ENCODE results near the gene OLFM4. TPM values are rescaled to one million over a fixed set of nuclear protein-coding genes. Genes with fewer than 3 reads are reported as not detected.

The OLFM4 gene
- total RNA-seq, 4 donors from 2014 or later = 1.9 TPM; not detected in 3

DNA sequence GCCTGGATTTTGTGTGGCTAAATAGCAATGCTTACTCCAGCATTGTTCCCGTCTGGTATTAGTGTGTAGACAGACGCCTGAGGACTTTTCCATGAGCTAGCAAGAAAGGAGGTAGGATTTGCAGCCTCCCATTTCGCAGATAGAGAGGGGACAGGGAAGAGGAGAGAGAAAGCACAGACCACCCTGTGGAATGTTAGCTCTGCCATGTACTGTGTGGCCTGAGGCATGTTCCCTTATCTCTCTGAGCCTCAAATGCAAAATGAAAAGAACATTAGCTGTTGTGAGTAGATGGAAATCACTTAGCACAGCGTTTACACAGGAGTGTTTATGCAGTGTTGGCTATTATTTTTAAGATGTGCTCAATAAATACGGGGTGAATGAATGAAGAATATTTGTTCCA lies 45.5 kb downstream of the OLFM4 start:
- no peak for TF ChIP-seq POLR2A (IDR thresholded peaks at IDR 0.05)
- TF ChIP-seq, protein P1, sequence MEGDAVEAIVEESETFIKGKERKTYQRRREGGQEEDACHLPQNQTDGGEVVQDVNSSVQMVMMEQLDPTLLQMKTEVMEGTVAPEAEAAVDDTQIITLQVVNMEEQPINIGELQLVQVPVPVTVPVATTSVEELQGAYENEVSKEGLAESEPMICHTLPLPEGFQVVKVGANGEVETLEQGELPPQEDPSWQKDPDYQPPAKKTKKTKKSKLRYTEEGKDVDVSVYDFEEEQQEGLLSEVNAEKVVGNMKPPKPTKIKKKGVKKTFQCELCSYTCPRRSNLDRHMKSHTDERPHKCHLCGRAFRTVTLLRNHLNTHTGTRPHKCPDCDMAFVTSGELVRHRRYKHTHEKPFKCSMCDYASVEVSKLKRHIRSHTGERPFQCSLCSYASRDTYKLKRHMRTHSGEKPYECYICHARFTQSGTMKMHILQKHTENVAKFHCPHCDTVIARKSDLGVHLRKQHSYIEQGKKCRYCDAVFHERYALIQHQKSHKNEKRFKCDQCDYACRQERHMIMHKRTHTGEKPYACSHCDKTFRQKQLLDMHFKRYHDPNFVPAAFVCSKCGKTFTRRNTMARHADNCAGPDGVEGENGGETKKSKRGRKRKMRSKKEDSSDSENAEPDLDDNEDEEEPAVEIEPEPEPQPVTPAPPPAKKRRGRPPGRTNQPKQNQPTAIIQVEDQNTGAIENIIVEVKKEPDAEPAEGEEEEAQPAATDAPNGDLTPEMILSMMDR (IDR thresholded peaks at IDR 0.05) = no peak
- Histone ChIP-seq H3K36me3 (no peaks in the 10 kb centered on the region), H3K9me3 (no peaks in the 10 kb centered on the region), H3K4me1 (no peaks in the 10 kb centered on the region), H3K27ac (no peak overlapping the region), H3K27me3 (no peaks in the 10 kb centered on the region), H3K4me3 (no peak overlapping the region)
- intact Hi-C loops (cut with DNase I; ENCODE audit: low total_unique reads) = no loop called here
- no peak for DNase-seq

DNA sequence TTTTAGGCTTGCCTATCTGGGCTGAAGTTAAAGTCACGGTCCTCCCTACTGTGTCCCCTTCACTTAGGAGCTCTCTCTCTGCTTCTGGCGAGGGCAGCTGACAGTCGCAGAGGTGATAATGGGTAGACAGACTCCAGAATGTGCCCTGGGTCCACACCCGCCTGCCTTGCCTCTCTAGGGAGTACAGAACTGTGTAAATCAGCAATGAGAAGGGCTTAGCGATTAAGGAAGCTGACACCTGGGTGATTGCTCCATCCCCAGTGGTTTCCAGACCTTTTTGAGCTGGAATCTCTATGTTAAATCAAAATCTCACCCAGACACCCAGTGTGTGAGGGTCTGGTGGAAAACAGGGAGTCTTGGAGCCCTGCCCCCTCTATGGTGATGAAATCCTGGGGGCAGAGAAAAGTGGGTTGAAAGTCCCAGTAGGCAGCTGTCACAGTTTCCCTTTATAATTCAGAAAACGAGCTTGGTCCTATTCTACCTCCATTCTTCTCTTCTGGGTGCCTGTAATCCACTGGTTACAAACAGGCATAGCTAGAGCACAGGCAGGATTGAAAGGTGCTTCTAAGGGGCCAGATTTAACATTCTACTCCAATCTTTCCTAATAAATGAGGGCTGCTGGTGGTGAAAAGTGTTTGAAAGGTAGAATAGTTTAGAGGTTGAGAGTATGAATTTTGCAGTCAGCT lies 46.9 kb downstream of the OLFM4 start:
- intact Hi-C loops (cut with DNase I; ENCODE audit: low total_unique reads) = no loop called here
- Histone ChIP-seq H3K4me1 (no peaks in the 10 kb centered on the region), H3K4me3 (no peak overlapping the region), H3K36me3 (no peaks in the 10 kb centered on the region), H3K27me3 (no peaks in the 10 kb centered on the region), H3K9me3 (no peaks in the 10 kb centered on the region), H3K27ac (no peak overlapping the region)
- no peak for DNase-seq
- TF ChIP-seq, protein P1 (IDR thresholded peaks at IDR 0.05) = no peak
- no peak for TF ChIP-seq POLR2A (IDR thresholded peaks at IDR 0.05)

DNA sequence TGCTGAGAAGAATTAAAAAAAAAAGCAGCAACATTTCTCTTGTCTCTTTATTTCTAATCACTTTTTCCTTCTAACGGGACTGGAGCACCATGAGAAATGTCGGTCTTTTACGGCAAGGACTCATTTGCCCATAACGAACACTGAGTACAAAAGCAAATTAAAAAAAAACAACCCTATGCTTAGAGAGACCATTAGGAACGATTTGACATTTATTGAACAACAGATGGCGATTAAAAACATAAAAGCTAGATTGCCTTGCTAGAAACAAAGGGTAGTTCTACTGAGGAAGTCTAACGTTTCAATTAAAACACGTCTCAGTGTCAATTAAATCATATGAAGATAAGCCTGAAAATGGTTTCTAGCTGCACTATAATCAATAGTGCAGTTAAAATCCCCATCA lies 51.1 kb downstream of the OLFM4 start:
- no peaks in the 10 kb centered on the region for H3K27me3 ChIP-seq
- no peaks in the 10 kb centered on the region for H3K4me1 ChIP-seq
- H3K27ac ChIP-seq = no peak overlapping the region
- H3K36me3 ChIP-seq = no peaks in the 10 kb centered on the region
- H3K9me3 ChIP-seq = no peaks in the 10 kb centered on the region
- intact Hi-C loops (cut with DNase I; ENCODE audit: low total_unique reads) = no loop called here
- DNase-seq = no peak
- TF ChIP-seq POLR2A (IDR thresholded peaks at IDR 0.05) = no peak
- TF ChIP-seq, protein P1 (IDR thresholded peaks at IDR 0.05) = no peak
- no peak overlapping the region for H3K4me3 ChIP-seq

DNA sequence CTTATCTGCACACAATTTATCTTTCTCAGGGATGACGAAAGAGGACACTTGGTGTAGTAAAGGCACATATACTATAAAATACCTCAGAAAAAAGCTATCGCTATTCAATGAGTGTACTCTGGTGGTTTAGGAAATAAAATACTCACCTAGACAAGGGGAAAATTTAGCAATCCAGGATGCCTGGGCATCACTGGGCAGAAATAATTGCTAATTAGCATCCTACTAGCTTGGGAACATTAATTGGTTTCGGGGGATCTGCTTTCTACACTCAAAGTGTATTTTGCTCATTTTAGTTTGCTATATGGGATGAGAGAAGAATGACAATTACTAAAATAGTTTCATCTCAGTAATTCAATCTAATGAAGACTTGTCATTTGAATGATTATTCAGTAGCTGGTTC lies 60.3 kb downstream of the OLFM4 start:
- no peaks in the 10 kb centered on the region for H3K9me3 ChIP-seq
- no peak for DNase-seq
- H3K27me3 ChIP-seq = no peaks in the 10 kb centered on the region
- no peaks in the 10 kb centered on the region for H3K4me1 ChIP-seq
- H3K4me3 ChIP-seq = no peak overlapping the region
- H3K36me3 ChIP-seq = no peaks in the 10 kb centered on the region
- H3K27ac ChIP-seq = no peak overlapping the region
- TF ChIP-seq POLR2A (IDR thresholded peaks at IDR 0.05) = no peak
- TF ChIP-seq, protein P1 (IDR thresholded peaks at IDR 0.05) = no peak
- intact Hi-C loops (cut with DNase I; ENCODE audit: low total_unique reads) = no loop called here

DNA sequence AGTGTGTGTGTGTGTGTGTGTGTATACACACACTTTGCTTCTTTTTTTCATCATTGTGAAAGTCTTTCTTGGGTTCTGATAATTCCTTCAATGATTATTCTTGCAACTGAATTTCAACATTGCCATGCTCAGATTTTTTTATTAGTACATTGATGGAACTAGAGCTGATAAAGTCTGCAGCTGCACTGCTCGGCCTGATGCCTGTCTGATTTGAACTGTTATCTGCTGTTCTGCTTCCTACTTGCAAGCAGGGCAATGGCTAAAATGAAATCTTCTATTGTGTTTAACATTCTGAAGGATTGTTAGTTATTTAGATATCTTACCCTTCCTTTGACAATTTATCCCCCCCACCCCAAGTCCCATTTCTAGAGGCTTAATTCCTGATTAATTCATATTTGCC lies 61.3 kb downstream of the OLFM4 start:
- no peak for DNase-seq
- intact Hi-C loops (cut with DNase I; ENCODE audit: low total_unique reads) = no loop called here
- no peaks in the 10 kb centered on the region for H3K9me3 ChIP-seq
- H3K27ac ChIP-seq = no peak overlapping the region
- no peaks in the 10 kb centered on the region for H3K27me3 ChIP-seq
- no peaks in the 10 kb centered on the region for H3K36me3 ChIP-seq
- H3K4me3 ChIP-seq = no peak overlapping the region
- TF ChIP-seq, protein P1 (IDR thresholded peaks at IDR 0.05) = no peak
- no peak for TF ChIP-seq POLR2A (IDR thresholded peaks at IDR 0.05)
- H3K4me1 ChIP-seq = no peaks in the 10 kb centered on the region

Measured in uterus (tissue), 4 donors.